ENCODE measurements around the gene NPNT.
"Not testable (repeated sequence)": the region's sequence is repeated elsewhere in the genome, so short reads cannot be mapped to it uniquely, and the experiment has no call there.

NPNT gene, protein sequence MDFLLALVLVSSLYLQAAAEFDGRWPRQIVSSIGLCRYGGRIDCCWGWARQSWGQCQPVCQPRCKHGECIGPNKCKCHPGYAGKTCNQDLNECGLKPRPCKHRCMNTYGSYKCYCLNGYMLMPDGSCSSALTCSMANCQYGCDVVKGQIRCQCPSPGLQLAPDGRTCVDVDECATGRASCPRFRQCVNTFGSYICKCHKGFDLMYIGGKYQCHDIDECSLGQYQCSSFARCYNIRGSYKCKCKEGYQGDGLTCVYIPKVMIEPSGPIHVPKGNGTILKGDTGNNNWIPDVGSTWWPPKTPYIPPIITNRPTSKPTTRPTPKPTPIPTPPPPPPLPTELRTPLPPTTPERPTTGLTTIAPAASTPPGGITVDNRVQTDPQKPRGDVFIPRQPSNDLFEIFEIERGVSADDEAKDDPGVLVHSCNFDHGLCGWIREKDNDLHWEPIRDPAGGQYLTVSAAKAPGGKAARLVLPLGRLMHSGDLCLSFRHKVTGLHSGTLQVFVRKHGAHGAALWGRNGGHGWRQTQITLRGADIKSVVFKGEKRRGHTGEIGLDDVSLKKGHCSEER

DNA sequence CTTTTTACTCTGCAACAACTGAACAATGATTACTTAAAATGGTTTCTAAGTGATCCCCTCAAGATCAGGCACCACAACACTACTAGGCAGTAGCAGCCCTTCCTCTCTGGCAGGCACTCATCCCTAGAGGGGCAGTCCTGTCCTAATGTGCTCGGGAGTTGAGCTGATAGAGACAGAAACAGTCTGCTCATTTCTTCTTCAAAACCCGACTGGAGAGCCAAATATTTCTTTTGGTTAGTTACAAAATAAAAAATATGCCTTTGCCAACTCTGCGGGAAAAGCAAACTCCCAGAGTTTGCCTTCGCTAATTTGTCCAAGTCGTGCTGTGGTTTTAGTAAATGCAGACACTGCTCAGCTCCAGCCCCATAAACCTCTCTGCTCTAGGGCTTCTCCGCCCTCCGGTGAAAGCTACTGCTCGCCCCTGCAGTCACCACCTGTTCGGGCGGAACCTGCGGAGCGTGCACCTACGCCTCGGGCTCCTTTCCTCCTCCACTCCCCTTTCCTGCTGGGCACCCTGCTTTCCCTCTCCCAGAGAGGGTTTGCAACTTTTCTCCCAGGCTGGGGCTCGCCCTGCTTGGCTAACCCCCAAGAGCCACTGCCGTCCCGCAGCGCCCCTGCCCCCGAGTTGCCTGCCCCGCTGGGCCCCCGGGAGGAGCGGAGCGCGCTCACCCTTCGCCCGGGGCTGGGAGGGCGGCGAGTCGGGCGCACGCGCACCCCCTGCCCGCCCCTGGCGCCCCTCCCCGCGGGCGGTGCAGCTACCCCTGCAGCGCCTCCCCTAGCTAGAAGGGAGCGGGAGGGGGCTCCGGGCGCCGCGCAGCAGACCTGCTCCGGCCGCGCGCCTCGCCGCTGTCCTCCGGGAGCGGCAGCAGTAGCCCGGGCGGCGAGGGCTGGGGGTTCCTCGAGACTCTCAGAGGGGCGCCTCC, at the start of gene NPNT:
Gene NPNT, plus strand, starts transcription at position 812 of the 923 bp plus-strand sequence. CDS start 182 bp downstream, outside the sequence.
- DNase-seq (ENCODE audit: low read depth): no peak

DNA sequence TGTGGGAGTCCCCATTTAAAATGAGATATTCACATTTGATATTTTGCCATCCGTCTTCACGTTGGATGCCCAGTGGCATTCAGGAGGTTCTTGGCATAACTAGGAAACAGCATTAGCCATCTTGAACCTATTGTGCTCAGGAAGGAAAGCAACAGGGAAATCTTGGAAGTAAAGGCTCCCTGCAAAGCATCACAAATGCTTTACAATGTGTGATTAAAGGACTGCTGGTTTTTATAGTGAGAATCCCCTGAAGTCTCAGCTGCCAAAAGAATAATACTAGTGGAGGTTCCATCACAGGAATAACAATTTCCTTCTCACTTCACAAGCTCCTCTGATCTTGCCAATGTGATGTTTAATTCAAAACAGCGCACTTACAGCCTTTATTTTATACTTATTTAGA, 49.7 kb upstream of the NPNT start:
- DNase-seq (ENCODE audit: low read depth): no peak

DNA sequence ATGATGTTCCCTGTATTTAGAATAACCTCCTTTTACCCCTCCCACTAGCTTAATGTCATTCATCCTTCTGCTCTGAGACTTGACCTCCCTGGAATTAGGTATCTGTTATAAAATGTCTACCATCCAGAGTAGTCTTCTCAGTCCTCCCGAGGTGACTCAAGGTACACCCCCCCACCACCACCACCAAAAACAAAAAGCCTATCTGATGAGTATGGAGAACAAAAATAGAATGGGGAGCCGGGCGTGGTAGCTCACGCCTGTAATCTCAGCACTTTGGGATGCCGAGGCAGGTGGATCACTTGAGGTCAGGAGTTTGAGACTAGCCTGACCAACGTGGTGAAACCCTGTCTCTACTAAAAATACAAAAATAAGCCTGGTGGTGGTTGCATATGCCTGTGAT, 46.9 kb upstream of the NPNT start:
- DNase-seq (ENCODE audit: low read depth): not testable (repeated sequence)

DNA sequence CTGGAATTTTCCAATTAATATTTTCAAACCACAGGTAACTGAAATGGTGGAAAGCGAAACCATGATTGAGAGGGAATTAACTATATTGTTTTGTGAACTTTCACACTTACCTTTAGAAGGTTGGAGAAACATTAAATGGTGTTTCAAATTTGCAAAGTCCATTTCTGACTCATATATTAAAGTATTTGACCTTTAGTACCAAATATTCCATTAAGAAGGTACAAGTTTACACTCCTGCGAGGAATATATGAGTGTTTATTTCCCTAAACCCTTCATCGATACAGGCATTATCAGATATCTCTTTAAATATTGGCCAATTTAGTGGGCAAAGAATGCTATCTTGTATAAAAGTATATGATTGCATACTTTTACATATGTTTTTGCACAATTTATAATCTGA, 44.1 kb upstream of the NPNT start:
- DNase-seq (ENCODE audit: low read depth): no peak

DNA sequence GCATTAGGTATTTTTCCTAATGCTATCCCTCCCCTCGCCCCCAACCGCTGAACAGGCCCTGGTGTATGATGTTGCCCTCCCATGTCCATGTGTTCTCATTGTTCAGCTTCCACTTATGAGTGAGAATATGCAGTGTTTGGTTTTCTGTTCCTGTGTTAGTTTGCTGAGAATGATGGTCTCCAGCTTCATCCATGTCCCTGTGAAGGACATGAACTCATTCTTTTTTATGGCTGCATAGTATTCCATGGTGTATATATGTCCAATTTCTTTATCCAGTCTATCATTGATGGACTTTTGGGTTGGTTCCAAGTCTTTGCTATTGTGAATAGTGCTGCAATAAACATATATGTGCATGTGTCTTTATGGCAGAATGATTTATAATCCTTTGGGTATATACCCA, 43.0 kb upstream of the NPNT start:
- not testable (repeated sequence) for DNase-seq (ENCODE audit: low read depth)

DNA sequence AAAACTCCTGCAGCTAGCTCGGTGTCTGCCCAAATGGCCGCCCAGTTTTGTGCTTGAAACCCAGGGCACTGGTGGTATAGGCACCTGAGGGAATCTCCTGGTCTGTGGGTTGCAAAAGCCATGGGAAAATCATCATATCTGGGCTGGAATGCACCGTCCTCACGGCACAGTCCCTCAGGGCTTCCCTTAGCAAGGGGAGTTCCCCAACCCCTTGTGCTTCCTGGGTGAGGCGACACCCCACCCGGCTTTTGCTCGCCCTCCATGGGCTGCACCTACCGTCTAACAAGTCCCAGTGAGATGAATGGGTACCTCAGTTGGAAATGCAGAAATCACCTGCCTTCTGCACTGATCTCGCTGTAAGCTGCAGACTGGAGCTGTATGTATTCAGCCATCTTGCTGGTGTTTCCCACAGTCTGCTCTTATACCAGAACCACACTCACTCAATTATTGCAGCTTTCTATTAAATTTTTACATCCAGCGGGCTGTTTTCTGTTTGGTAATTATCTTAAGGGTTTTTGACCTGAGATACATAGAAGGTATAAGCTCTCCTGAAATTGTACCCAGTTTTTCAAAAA, 36.7 kb upstream of the NPNT start:
- DNase-seq (ENCODE audit: low read depth): no peak

DNA sequence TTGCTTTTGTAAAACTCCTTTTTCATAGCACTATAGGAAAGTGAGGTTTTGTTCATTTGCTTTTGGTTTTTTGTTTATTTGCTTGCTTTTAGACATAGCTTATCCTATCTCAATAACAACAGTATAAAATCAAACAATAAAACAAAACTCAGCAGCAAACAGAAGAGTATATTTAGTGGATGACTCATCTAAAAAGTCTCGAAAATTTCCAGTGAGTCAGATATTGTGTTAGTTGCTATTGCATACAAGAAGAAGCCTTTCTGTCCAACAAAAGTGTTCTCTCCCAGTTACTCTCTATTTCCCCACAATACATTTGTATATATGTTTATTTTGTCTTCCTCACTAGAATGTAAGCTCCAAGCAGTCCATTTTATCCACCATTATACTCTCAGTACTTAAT, 36.0 kb upstream of the NPNT start:
- no peak for DNase-seq (ENCODE audit: low read depth)

DNA sequence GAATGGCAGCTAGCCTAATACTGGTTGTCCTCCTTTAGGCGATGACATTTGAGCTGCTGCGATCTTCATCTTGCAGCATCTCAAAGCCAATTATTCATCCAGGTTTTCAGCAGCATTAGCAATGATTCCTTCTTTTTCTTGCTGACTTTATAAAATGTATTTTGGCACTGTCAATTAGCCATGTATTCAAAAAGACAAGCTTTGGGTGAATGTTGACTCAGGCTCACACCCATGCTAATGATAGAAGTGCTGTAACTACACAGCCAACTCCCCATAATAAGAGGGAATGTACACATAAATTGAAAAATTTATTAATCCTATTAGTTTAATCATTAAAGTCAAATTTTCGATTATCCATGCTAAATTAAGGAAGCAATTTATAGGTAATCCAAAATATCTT, 24.3 kb upstream of the NPNT start:
- DNase-seq (ENCODE audit: low read depth): no peak

DNA sequence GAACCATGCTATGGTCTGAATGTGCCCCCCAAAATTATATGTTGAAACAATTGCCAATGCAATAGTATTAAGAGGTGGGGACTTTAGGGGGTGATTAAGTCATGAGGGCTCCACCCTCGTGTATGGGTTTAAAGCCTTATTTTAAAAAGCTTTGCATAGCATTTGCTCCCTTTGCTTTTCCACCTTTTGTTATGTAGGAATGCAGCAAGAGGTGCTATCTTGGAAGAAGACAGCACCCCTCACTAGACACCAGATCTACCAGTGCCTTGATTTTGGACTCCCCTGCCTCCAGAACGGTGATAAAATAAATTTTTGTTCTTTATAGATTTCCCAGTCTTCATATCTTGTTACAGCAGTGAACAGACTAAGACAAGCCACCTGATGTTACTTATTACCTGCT, 23.3 kb upstream of the NPNT start:
- no peak for DNase-seq (ENCODE audit: low read depth)

DNA sequence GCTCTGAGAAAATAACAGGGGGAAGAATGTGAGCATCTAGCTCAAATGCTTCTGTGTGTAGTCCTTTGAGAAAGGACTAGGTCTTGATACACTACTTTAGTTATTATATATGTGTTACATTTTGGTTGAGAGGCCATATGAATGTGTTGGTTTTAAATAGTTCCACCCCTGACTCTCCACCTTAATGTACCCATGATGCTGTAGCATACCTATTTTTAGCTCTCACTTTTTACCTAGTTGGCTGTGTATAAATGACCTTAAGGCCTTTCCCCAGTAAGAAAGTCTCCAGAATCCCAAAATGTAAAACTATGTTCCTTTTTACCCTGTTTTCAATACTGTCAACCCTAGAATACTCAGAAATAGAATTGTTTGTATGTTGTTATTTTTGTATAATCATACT, 20.0 kb upstream of the NPNT start:
- no peak for DNase-seq (ENCODE audit: low read depth)

DNA sequence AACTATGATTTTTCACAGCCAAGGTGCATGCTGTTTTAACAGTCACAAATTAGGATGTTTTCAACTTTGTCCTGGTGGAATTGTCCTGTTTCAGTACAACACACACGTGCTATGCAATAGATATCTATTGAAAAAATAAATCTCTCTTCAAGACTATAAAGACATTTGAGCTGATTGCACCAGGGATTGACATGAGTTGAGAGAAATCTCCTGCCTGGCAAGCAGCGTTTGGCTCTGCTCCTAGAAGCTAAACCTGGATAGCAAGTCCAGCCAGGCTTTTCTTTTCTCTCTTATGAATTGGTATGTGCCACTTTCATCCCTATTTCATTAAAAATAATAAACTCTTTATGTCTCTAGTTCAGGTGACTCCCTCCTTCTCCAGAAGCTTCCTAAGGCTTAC, 16.6 kb upstream of the NPNT start:
- no peak for DNase-seq (ENCODE audit: low read depth)

DNA sequence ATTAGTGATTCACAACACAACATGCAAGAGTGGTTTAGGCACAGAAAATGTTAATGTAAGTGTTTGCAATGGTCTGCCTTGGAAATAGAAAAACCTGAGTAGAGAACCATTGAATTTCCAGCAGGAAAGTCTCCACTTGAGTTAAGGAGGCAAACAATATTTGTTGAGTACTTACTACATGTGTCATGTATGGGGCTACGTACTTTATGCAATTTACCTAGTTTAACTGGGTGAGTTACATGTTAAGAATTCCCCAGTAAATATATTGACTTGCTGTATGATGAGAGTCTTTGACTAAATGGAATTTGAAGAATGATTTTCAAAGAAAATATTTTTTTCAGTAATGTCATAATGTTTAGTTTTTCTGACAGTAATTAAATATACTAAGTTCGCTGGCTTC, 7.8 kb upstream of the NPNT start:
- no peak for DNase-seq (ENCODE audit: low read depth)

DNA sequence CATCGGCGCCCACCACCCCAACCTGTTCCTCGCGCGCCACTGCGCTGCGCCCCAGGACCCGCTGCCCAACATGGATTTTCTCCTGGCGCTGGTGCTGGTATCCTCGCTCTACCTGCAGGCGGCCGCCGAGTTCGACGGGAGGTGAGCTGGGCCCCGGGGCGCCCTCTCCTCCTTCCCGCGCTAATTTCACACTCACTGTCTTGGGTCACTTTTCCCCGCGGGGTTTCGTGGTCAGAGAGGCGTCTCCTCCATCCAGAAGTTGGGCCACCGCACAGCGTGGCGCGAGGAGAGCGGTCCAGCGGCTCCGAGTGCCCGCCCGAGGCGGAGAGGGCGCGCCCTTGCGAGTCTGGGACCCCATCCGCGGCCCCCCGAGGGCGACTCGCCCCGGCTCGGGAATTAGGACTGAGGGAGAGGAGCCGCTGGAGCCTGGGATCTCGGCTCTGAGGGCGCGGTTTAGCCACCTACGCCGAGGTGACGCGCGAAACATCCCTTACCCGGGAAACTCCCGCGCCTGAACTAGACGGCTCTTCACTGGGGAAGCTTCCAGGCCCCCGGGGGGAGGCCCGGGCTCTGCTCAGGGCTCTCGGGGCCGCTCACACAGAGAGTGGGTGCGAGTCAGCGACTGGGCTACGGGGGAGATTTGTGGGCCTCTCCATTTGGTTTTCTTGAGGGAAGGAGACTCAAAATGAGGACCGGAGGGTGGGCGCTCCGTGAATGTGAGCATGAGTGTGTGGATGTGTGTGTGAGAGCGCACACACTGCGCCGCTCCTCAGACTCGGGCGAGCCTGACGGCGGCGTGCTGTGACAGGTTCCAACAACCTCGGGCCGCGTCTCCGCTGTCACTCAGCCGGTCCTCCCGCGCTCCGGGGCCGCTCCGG, 551 bp downstream of the NPNT start:
- DNase-seq (ENCODE audit: low read depth): no peak

DNA sequence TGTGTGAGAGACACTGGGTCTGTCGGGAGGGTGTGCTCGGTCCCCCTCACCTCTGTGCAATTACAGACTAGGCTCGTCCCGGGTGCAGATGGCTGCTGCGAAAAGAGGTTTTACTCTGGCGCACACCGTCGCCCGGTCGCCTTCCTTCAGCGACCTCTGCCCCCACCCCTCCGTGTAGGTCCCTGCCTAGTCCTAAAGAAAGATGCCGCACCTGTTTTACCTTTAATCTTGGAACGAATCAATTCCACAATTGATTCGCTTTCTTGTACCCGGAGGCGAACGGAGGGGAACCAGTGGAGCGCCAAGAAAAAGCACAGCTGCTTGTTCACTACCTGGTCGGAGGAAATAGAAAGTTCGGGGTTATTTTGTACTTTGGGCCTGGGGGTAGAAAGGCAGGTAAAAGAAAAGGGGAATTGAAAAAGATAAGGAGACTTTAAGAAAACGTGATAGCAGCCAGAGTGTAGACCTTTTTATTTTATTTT, 1.2 kb downstream of the NPNT start:
- no peak for DNase-seq (ENCODE audit: low read depth)

DNA sequence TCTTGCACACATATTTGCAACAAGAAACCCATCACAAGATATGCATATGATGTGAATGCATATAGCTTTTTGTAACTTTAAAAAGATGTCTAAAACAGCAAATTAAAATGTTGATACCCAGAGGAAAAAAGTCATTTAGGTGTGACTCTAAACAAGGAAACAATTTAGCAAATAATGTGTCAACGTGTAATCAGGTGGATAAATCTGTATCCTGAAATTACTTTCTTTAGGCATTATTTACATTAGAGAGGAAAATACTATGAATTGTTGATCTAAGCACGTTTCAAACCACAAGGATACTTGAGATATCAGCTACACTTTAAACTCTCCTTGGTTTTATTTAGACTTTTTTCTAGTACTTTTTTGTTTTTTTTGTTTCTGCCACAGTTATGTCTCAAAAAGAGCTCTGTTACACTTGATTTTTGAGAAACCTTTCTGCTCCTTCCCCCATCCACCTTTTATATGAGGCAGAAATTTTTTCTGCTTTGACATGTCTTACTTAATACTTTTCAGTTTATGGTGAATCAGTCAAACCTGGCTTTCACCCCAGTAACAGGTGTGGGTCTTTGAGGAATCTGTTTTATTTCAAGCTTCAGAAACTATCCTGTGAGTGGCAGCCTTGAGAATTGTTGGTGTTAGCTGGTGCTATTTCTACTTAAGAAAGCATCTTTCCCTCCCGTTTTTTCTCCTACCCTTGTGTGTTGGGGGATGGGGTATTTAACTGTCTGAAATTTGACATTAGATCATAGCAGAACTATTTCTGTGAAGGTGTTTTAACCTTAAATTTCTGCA, 1.9 kb downstream of the NPNT start:
- DNase-seq (ENCODE audit: low read depth): no peak

DNA sequence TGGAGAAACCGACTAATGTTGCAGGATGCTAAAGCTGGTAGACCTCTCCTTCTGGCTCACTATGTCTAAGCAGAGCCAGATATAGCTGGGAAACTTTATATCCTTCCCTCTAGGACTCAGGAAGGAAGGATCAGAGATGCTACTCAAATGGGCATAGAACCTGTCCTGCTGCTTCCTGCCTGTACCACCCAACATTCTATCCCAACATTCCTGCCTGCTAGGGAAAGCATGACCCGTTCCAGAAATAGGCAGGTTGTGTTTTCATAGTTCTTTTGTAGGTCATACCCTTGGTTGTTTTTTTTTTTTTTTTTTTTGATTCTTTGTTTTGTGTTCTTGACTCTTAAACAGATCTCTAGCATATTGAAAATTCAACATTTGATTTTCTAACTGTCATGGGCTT, 5.3 kb downstream of the NPNT start:
- DNase-seq (ENCODE audit: low read depth): no peak

DNA sequence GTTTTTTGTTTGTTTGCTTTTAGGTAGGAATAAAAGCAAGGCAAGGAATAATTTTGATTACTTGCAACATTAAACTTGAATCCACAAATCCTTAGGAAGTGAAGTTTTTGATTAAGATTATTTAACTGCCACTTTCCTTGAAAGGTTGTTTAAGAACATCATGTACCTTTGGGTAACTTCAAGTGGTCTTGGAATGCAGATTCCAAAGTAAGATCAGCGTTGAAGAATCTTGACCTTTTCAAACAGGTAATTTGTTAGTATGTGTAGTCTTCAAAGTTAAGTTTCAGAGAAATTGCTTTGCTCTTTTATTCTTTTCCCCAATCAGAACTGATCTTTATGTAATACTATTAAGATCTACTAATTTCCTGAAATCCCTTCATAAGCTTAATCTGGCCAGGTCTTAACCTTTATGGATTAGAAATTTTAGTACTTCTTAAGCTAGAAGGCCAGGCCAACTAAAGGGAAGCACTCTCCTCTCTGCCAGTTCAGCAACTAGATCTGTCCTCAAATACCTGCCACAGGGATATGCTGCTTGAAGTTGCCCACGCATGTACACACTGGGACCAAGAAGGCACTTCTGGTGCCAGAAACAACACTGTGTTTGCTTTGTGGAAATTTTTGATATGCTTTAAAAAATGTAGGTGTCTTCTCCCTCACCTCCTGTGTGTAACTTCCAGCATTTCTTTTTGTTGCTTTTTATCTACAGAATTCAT, 7.4 kb downstream of the NPNT start:
- DNase-seq (ENCODE audit: low read depth): no peak

DNA sequence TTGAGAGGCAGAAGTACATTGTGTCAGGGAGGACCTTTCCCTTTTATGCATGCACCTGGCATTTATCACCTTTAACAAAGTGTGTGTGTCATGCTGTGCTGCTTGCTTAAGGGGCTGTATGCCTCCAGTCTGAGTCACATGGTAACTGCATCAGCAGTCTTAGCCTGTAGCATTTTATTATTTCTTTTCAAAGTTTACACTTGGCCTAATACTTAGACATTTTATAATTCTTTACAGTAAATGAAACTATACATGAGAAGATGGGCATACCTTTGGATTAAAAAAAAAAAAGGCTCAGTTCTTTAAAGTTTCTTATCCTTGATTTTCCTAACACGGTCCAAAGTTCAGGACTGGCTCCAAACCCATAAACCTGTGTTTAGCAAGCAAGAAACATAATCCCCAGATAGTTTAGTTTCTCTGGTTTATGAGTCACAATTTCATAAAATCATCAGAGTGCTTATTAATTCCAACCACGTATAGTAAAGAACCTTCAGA, 14.6 kb downstream of the NPNT start:
- DNase-seq (ENCODE audit: low read depth): no peak

DNA sequence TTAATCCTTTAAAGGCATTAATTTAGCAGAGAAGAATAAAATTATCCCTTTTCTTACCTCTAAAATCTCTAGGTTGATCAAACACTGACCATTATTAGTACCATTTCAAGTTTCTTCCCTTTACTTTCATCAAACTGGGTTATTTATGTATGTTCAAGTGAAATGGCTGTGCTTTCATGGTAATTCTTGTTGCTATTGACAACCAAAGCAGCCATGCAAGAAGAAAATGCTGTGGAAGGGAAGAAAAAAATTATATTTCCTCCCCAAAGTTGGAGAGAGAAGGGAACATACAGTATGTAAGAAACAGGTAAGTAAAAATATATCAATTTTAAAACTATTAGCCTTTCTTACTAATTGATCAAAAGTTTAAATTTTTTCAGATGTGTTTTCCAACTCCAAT, 16.2 kb downstream of the NPNT start:
- DNase-seq (ENCODE audit: low read depth): no peak

DNA sequence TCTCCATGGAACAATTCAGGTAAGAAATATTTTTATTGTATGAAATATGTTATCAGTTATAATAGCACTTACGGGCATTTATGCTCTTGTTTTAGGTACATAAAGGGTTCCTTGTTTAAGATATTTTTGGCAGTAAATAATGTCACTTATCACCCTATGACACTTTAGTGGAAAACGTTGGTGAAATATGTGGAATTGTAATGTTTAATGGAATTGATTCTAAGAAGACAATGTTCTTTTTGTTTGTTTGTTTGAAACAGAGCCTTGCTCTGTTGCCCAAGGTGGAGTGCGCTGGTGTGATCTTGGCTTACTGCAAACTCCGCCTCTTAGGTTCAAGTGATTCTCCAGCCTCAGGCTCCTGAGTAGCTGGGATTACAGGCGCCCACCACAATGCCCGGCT, 17.4 kb downstream of the NPNT start:
- no peak for DNase-seq (ENCODE audit: low read depth)
